ENCODE measurements around the gene MYH7.
"Not testable (repeated sequence)": the region's sequence is repeated elsewhere in the genome, so short reads cannot be mapped to it uniquely, and the experiment has no call there.

MYH7 gene

DNA sequence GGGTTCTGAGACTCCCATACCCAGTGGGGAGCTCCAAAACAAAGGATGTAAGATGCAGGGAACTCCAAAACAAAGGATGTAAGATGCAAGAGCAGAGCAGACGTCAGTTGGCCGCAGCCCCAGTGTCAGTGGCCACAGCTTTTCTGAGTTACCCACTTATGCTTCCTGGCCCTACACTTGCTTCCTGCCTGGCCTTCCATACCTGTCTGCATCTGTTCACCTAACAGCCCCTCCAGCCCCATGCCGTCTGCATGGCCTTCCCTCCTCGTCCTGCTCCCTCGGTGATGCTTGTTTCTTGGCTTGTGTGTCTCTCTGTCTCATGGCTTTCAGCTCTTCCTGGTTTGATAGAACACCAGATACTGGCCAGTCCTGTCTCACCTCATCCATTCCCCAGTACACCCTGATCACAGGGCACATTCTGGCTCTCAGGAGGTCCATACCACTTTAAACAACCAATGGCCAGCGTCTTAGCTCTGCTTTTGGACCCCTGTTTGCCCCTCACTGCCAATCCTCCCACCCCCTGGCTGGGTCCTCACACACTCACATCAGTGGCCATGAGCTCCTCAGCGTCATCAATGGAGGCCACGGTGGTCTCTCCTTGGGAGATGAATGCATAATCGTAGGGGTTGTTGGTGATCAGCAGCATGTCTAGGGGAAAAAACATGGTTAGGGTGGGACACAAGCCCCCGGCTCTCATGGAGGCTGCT, 5.3 kb downstream of the MYH7 start:
- no peak for DNase-seq

DNA sequence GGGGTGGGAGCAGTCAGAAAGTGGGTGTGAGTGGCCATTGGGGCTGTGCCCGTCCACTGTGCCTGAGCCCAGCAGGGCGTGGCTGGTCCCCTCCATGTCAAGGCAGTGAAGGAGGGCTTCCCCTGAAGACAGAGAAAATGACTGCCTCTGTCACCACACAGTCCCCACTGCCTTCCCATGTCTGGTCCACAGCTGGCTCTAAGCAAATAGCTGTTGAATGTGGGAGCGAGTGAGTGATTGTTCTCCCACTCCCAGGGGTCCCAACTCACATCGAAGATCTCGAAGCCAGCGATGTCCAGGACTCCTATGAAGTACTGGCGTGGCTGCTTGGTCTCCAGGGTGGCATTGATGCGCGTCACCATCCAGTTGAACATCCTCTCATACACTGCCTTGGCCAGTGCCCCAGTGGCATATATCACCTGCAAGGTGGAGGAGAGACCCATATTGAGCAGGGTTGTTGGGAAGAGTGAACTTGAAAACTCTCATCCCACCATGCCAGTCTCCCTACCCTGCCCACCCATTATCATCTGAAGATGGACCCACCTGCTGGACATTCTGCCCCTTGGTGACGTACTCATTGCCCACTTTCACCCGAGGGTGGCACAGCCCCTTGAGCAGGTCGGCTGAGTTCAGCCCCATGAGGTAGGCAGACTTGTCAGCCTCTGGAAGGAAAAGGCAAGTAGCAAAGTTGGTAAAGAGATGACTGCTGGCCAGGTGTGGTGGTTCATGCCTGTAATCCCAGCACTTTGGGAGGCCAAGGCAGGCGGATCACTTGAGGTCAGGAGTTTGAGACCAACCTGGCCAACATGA, 6.6 kb downstream of the MYH7 start:
- DNase-seq = no peak

DNA sequence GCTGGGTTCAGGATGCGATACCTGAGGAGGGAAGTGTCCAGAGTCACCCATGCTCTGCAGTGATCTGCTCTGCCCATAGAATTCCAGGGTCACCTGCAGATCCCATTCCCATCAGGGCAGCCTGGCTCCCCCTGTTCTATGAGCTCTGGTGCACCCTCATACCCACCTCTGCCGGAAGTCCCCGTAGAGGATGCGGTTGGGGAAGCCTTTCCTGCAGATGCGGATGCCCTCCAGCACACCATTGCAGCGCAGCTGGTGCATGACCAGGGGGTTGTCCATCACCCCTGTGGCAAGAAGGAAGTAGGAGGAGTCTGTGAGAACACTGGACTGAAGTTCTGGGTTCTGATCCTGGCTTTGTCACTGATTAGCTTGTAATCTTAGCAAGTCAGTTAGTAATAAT, 9.7 kb downstream of the MYH7 start:
- not testable (repeated sequence) for DNase-seq

DNA sequence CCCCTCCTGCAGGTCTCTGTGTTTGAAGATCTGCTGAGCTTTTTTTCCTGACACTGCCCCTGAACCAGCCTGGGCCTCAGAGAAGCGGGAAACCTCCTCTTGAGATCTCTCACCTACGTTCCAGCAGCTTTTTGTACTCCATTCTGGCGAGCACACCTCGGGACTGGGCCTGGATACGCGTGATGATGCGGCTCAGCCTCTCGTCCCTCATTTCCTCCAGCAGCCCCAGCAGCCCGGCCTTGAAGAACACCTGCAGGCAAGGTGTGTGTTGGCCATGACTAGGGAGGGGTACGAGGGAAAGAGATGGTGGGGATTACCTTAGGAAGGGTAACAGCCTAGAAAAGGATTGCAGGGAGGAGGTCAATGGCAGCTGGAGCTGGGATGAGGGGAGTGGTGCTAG, 10.3 kb downstream of the MYH7 start:
- no peak for DNase-seq

DNA sequence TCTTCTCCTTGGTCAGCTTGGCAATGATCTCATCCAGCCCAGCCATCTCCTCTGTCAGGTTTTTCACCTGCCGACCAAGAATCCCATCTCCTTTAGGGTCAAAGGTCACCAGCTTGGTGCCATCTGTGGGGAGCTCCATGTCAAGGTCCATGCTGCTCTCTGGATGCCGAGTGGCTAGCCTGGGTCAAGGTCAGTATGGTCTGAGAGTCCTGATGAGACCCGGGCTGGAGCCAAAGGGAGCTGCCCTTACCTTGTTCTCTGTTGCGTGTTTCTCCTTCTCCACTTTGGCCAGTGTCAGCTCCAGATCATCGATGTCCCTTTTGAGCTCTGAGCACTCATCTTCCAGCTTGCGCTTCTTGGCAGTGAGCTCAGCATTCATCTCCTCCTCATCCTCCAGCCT, 11.8 kb downstream of the MYH7 start:
- no peak for DNase-seq

DNA sequence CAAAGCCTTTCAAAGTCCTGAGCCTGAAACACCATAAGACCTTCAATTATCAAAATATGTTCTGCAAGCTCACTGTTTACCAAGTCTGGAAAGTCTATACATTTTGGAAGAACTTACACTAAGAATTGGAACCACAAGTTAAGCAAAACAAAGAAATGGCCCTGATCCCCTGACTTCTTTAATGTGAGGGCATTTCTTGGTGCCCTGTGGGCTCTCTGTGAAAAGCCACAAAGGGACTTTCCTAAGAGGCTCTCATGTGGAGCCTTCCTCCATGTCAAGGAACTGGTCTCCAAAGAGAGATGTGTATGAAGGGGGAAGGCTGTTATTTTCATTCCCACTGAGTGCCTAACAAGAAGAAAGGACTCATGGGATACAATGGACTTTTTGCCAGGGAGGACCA, 13.9 kb downstream of the MYH7 start:
- DNase-seq = no peak

DNA sequence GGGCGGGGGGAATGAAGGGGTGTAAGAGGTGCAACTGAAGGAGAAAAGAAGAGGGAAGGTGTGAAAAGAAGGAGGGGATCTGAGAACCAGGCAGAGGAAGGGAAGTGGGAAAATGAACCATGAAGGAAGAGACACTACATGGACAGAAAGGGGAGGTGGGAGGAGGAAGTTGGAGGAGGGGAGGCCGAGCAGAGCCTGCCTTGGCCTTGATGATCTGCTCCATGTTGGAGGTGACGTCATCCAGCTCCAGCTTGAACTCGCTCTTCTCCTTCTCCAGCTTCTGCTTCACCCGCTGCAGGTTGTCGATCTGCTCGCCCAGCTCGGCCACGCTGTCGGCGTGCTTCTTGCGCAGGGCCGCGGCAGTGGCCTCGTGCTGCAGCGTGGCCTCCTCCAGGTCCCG, 15.8 kb downstream of the MYH7 start:
- not testable (repeated sequence) for DNase-seq

DNA sequence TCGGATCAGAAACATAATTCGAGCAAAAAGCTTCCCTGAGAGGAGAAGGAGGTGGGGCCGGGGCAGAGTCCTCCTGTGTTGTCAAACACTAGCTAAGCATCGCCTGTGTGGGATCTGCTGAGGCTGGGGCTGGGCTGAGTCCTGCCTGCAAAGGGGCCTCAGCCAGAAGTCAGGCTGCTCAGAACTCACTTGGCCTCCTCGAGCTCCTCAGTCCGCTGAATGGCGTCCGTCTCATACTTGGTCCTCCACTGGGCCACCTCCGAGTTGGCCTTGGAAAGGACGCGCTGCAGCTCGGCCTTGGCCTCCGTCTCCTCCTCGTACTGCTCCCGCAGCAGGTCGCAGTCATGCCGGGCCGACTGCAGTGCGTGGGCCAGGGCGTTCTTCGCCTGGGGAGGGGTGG, 17.4 kb downstream of the MYH7 start:
- no peak for DNase-seq

DNA sequence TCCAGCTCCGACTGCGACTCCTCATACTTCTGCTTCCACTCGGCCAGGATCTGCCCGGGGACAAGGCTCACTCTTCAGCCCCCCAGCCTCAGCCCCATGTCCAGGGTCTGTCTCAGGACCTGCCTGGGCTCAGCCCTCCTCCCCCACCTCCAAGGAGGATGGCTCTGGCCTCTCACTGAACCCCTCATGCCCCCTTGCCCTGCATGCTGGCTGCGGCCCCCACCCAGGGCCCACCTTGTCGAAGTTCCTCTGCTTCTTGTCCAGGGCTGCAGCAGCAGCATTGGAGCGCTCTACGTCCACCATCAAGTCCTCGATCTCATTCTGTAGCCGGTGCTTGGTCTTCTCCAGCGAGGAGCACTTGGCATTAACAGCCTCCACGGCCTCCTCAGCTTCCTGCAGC, 18.2 kb downstream of the MYH7 start:
- DNase-seq = not testable (repeated sequence)

DNA sequence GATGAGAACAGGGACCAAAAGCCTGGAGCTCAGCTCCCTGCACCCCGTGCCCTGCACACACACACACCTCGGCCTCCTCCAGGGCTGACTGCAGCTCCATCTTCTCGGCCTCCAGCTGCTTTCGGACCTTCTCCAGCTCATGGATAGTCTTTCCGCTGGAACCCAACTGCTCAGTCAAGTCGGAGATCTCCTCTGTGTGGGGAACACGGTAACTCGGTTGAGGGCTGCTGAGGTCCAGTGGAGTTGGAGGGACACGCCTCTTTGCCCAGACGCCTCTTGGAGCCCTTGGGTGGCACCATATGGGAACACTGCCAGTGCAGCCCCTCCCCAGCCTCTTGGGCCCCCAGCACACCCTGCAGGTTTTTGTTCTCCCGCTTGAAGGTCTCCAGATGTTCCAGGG, 18.7 kb downstream of the MYH7 start:
- no peak for DNase-seq

DNA sequence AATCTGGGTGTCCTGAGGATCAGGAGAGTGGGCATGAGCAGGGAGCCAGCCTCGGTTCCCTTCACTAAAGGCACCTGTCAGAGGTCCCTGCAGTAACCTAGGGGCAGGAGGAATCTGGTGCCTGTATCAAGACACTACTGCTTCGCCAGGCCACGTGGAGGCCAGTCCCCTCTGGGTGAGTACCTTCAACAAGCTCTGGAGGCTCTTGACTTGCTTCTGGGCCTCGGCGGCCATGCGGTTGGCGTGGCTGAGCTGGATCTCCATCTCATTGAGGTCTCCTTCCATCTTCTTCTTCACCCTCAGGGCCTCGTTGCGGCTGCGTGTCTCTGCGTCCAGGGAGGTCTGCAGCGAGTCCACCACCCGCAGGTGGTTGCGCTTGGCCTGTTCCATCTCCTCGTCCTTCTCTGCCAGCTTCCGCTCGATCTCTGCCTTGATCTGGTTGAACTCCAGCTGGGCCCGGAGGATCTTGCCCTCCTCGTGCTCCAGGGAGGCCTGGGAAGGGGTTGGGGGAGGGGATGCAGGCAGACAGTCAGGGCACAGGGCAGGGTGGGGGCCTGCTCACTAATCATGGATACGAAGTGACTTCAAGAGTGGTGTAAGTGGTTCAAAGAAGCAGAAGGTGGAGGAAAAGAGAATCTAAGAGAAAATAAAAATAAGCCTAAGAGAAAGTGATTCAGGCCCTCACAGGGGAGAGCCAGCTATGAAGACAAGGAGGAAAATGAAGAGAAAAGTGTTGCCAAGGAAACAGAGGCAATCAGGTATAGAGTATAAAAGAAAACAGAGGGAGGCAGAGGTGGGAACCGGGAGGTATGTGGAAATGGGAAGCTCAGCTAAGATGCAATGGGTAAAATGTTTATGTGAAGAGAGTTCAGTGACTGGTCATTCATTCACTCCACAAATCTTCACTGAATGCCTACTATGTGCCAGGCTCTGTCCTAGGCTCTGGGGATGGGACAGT, 19.4 kb downstream of the MYH7 start:
- no peak for DNase-seq

DNA sequence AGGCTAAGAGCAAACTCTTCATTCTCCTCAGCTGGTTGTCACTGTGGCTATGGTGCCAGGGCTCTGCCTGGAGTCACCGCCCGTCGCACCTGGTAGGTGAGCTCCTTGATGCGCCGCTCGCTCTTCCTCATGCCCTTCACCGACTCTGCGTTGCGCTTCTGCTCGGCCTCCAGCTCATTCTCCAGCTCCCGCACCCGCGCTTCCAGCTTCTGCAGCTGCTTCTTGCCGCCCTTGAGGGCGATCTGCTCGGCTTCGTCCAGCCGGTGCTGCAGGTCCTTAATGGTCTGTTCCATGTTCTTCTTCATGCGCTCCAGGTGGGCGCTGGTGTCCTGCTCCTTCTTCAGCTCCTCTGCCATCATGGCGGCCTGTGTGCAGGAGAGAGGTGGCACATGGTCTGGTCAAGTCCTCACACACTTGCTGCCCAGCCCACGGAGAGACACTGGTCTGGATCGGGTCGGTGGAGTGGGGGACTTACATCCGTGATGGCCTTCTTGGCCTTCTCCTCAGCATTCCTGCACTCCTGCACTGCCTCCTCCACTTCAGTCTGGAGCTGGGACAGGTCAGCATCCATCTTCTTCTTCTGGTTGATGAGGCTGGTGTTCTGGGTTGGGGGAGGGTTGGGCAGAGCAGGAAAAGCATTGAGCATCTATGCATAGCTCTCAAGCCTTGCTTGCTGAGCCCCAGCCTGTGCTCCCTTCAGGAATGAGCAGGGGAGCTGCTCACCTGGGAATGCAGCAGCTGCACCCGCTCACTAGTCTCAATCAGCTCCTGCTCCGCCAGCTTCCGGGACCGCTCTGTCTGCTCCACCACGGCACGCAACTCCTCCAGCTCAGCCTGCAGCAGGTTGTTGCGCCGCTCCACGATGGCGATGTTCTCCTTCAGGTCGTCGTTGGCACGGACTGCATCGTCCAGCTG, 20.3 kb downstream of the MYH7 start:
- no peak for DNase-seq

DNA sequence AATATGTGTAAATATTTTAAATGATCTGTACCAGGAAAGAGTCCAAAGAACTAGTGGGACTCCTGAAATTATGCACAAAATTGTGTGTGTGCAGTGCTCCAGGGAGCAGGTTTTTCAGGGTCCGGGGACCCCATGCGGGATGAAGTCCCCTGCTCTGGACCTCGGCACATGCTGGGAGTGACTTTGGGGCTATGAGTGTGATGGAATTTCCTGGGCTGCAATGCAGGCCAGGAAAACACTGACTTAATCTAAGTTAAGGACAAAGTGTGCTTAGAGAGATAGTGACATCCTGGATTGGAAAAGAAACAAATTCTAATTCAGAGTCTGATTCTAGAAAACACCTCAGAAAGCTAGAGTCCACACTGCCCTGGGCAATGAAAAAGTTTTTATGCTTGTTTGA, 21.2 kb downstream of the MYH7 start:
- no peak for DNase-seq

DNA sequence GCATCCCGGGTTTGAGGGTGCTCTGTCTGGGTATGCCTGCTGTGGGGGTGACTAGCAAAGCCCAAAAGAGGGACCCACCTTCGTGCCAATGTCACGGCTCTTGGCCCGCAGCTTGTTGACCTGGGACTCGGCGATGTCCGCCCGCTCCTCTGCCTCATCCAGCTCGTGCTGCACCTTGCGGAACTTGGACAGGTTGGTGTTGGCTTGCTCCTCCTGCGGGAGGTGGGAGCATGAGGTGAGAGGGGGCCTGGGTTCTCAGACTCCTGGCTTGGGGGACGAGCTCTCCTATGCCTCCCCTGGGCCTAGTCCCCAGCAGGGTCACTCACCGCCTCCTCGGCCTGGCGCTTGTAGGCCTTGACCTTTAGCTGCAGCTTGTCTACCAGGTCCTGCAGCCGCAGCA, 21.8 kb downstream of the MYH7 start:
- DNase-seq = no peak

DNA sequence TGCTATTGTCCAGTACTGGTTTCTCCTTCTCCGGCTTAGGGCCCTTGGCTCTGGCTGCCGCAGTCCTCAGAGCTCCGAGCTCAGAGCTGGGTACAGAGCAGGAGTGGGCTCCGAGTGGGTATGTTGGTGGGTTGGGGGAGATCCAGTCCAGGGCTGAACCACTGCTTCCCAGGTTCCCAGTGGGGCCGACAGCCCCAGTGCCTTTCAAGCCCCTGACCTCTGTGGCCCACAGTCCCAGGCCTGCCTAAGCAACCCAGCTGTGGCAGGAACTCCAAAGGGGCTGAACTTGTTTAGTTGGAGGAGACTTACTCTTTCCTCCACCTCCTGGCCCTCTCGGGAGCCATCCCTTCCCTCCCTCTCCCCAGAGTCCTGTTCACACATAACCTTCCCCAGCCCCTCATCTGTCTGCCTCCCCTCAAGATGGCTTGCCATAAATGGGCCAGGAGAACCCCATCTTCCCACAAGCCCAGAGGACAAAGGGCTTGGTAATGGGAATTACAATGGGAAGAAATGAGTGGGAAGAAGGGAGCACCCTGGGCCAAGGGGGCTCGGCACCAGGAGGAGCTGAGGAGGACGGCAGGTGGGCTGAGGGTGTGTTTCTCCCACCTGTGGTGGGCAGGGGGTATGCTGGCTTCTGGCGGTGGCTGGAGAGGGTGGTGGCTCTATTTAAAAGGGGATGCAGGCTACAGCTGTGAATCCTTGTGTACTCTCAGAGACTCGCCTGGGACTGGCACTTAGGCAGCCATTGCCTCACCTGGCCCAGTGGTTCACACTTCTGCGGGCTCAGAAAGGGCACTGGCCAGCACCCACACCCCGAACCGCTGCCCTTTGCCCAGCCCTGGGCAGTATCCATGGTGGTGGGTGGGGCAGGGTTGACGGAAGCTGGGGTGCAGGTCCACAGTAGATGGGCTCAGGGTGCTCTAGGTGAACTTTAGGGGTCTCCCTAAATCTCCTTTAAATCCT, 23.6 kb downstream of the MYH7 start:
- DNase-seq = no peak

DNA sequence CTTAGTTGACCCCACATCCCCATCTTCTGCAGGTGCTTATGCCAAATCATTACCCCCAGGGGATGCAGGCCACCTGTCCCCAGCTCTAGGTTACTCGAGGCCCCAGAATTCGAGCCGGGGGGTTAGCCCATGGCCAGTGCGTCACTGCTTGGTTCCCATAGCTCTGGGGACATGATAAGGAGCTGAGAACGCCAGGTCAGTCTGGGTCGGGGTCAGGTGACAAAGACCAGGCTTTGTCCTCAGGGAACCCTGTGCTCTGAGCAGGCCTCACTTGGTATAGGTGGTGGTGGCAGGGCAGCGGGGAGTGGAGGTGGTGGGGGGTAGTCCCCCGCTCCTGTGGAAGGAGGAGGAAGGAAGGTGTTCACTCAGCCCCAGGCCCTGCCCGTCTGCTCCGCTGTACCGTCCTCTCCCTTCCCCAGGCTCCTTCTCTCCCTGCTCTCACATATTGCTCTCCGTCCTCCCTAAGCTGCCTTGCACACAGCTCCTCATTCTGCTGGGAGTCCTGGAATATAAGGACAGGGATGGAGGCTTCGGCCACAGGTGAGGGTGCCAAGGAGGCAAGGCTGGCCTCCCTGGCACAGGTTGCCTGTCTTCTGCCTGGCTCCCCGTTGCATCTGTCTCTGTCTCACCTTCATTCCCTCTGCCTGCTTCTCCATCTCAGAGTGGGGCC, 25.4 kb downstream of the MYH7 start:
- DNase-seq = no peak

DNA sequence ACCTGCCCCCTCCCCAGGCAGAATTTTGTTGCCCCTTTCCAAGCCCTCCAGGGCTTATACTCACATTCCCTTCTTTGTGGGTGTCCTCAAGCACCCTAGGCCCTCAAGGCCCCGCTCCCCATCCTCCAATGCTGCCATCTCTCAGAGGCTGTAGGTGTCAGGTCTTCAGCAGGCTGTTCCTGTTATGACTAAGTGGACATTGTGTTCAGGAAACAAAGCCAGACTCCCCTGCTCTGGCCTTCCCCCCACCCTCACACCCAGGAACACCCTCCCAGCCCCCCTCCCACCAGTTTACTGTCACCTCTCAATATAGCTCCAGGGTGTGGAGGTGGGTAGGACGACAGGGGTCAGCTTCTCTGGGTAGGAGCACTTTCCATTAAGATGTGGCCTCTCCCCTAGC, 26.0 kb downstream of the MYH7 start:
- DNase-seq = no peak

DNA sequence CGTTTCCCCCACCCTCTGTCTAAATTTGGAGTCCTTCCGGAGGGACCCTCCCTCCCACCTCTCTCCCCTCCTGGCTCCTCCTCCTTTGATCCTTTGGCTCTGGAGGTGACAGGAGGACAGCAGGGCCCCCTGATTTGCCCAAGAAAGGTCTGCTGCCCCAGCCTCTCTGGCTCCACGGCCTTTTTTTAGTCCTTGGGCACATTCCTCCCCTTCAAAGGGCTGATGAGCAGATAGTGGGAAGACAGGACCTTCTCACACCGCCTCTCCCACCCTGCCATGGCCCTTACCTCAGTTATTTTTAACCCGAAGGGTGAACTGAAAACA, 27.2 kb downstream of the MYH7 start:
- DNase-seq = no peak

DNA sequence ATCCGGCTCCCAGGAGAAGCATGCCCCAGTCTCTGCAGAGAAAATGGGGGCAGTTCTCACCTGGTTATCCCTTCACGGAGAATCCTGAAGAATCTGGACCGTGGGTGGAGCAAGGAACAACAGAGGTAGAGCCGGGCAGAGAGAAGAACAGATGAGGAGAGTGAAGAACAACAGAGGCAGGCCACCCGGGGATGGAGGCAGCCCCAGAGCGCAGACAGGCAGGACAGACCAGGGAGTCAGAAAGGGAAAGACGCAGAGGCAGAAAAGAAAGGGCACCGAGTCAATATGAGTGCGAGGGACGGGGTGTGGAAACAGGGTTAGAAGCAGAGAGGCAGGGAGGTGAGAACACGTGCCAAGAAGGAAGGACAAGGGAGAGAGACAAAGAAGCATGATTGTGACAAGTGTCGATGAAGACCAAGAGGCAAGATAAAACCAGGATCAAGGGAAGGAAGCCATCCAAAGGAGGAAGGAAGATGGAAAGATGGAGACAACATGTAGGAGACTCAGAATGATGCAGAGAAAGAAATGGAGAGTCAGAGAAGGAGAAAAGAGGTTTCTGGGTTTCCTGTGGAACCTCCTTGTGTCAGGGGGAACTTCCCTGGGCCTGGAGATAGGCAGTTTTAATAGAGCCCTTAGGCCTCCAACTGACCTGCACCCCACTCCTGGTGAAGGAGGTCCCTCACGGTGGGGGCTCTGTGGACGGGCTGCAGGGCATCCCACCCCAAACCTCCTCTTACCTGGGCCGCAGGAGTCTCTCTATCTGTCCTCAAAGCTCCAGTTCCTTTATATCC, 27.7 kb downstream of the MYH7 start, which contains the start of gene MYH6:
Gene MYH6, minus strand, starts transcription at position 758 of the 791 bp plus-strand sequence. CDS start 1,050 bp downstream, outside the sequence.
- no peak for DNase-seq

Measured in NCI-H526 treated with DMSO at 0.1 percent for 48 hours (cell line).